Prostate gland (tissue), 2 donors: ENCODE results near the gene TUBGCP2. TPM values are rescaled to one million over a fixed set of nuclear protein-coding genes. Genes with fewer than 3 reads are reported as not detected.

Source experiments
- DNase-seq: peaks from one replicate; pipeline ENCODE4 v3.0.0-alpha.2; 2019; ENCODE audit warnings: low spot score
- H3K27ac ChIP-seq, 2 donors: fragments of 200-600 bp; sonication (generic); 2 replicates each; pipeline ENCODE4 v1.5.1; 2017 to 2019
- H3K27me3 ChIP-seq: fragments of 200-600 bp; sonication (generic); replicated peaks from 2 replicates; pipeline ENCODE4 v1.5.1; 2019; ENCODE audit not compliant: insufficient read depth
- H3K36me3 ChIP-seq, 2 donors: fragments of 200-600 bp; sonication (generic); 1 replicate in 1 of 2; 2 replicates in 1 of 2; pipeline versions ENCODE4 v1.5.1 to v1.8.1; 2017 to 2019
- H3K4me1 ChIP-seq: fragments of 200-600 bp; sonication (generic); replicated peaks from 2 replicates; pipeline ENCODE4 v1.5.1; 2019
- H3K4me3 ChIP-seq, 2 donors: fragments of 200-600 bp; sonication (generic); 2 replicates each; pipeline ENCODE4 v1.5.1; 2017 to 2019
- H3K9me3 ChIP-seq: fragments of 200-600 bp; sonication (generic); 2 replicates; pipeline ENCODE4 v1.5.1; 2017
- POLR2A ChIP-seq: fragments of 450-650 bp; IDR thresholded peaks from one replicate; pipeline ENCODE4 v1.6.1; 2016; ENCODE audit warnings: antibody characterized with exemption, mild to moderate bottlenecking
- POLR2AphosphoS5 ChIP-seq: sonication (generic); formaldehyde crosslinking; IDR thresholded peaks from one replicate; pipeline ENCODE4 v1.6.1; 2017; ENCODE audit warnings: antibody characterized with exemption
- WGBS: methylation state at CpG from one replicate; pipeline ENCODE4 v1.1.5; 2018; 5-methylcytosine and 5-hydroxymethylcytosine counted together
- intact Hi-C: fragments of 100-400 bp; cut with DNase I; formaldehyde crosslinking; loops from one replicate; pipeline ENCODE4 v1.14.2; 2022
- total RNA-seq, 2 donors: library from RNA; depleted of rRNA; stranded (reverse); fragments of >200 nt; gene quantifications; one replicate each; pipeline ENCODE4 v1.1.0, GENCODE V29; 2016
- TF ChIP-seq, protein P1 (sequence below), 4 experiments: fragments of 200-600 bp in 2 of 4; fragments of 450-650 bp in 2 of 4; sonication (generic) in 2 of 4; IDR thresholded peaks; 1 replicate in 3 of 4; 2 replicates in 1 of 4; pipeline ENCODE4 v1.5.1; 2016 to 2019; ENCODE audit warnings: antibody characterized with exemption in 4 of 4, mild to moderate bottlenecking in 2 of 4, moderate library complexity in 2 of 4

TUBGCP2 gene
- total RNA-seq, 2 donors from 2014 or later, result 53.5 to 78.5 TPM

DNA sequence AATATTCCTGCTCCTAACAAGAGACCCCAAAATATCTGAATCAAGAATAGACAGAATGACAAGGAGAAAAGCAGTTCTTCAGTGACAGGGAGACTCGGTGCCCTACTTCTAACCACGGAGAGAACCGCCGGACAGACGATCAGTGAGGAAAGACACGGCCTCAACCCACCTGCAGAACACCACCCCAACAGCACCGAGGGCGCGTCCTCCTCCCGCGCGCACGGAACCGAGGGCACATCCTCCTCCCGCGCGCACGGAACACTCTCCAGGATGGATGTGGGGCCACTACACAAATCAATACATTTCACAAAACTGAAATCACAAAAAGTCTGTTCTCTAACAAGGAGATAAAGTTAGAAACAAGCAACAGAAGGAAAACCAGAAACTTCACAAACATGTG, 22.3 kb downstream of the TUBGCP2 start:
- H3K36me3 ChIP-seq, result peaks cover 15 to 54% of the 10 kb centered on the region in 2 donors
- DNase-seq, result no peak
- intact Hi-C loops, result no loop called here
- no peak overlapping the region for H3K4me3 ChIP-seq
- no peak overlapping the region for H3K27ac ChIP-seq
- 91% methylated on average over 18 of the region's 18 CpGs for WGBS
- no peak for TF ChIP-seq POLR2A
- TF ChIP-seq, protein P1, sequence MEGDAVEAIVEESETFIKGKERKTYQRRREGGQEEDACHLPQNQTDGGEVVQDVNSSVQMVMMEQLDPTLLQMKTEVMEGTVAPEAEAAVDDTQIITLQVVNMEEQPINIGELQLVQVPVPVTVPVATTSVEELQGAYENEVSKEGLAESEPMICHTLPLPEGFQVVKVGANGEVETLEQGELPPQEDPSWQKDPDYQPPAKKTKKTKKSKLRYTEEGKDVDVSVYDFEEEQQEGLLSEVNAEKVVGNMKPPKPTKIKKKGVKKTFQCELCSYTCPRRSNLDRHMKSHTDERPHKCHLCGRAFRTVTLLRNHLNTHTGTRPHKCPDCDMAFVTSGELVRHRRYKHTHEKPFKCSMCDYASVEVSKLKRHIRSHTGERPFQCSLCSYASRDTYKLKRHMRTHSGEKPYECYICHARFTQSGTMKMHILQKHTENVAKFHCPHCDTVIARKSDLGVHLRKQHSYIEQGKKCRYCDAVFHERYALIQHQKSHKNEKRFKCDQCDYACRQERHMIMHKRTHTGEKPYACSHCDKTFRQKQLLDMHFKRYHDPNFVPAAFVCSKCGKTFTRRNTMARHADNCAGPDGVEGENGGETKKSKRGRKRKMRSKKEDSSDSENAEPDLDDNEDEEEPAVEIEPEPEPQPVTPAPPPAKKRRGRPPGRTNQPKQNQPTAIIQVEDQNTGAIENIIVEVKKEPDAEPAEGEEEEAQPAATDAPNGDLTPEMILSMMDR (IDR thresholded peaks at IDR 0.05), result no peak
- TF ChIP-seq POLR2AphosphoS5, result no peak
- H3K4me1 ChIP-seq, result no peaks in the 10 kb centered on the region
- no peaks in the 10 kb centered on the region for H3K27me3 ChIP-seq
- no peaks in the 10 kb centered on the region for H3K9me3 ChIP-seq

DNA sequence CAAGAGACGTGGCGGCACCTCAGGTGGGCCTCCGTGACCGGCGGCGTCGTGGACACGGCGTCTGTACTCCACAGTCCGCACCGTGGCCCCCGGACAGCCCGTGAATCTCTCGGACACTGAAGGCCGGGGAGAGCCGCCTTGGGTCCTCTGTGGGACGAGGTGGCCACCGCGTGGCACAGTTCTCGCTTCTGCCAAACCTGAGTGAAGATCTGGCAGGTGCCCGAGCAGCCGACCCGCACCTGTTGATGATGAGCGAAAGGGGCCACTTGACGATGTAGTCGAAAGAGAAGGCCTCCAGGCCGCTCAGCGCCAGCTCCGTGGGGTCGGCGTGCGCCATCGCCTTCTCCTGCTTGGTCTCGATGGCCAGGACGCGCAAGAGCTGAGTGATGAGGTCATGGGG, 23.5 kb downstream of the TUBGCP2 start:
- peaks cover 17 to 54% of the 10 kb centered on the region in 2 donors for H3K36me3 ChIP-seq

DNA sequence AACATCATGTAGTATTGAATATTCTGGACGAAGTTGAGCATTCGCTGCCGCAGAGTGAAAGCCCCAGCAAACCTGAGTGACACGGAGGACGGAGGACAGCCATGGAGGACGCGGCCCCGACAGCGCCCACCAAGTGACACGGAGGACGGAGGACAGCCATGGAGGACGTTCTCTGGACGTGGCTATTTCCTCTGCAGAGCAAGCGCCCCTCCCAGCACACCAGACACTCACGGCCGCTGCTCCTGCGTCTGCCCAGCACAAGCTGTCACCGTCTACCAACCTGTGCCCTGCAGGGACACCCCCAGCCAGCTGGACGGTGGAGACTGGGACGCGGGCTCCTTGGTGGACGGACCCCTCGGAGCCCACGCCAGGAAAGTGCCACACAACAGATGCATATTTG, 24.7 kb downstream of the TUBGCP2 start:
- Histone ChIP-seq H3K9me3 (no peaks in the 10 kb centered on the region), H3K4me3 (no peak overlapping the region), H3K36me3 (peaks cover 16 to 54% of the 10 kb centered on the region in 2 donors), H3K27me3 (no peaks in the 10 kb centered on the region), H3K27ac (no peak overlapping the region), H3K4me1 (no peaks in the 10 kb centered on the region)
- DNase-seq, result no peak
- TF ChIP-seq POLR2A (no peak), POLR2AphosphoS5 (no peak)
- TF ChIP-seq, protein P1 (IDR thresholded peaks at IDR 0.05), result no peak
- WGBS, result 95% methylated on average over 24 of the region's 24 CpGs
- intact Hi-C loops, result no loop called here

More for the DNA sequence above, 23.5 kb downstream of the TUBGCP2 start:
- no peak overlapping the region for H3K4me3 ChIP-seq
- no peak overlapping the region for H3K27ac ChIP-seq
- WGBS, result 94% methylated on average over 36 of the region's 36 CpGs
- H3K27me3 ChIP-seq, result no peaks in the 10 kb centered on the region
- TF ChIP-seq, protein P1 (IDR thresholded peaks at IDR 0.05), result no peak
- TF ChIP-seq POLR2A, result no peak
- no peak for TF ChIP-seq POLR2AphosphoS5
- H3K9me3 ChIP-seq, result no peaks in the 10 kb centered on the region
- intact Hi-C loops, result no loop called here
- H3K4me1 ChIP-seq, result no peaks in the 10 kb centered on the region
- no peak for DNase-seq

DNA sequence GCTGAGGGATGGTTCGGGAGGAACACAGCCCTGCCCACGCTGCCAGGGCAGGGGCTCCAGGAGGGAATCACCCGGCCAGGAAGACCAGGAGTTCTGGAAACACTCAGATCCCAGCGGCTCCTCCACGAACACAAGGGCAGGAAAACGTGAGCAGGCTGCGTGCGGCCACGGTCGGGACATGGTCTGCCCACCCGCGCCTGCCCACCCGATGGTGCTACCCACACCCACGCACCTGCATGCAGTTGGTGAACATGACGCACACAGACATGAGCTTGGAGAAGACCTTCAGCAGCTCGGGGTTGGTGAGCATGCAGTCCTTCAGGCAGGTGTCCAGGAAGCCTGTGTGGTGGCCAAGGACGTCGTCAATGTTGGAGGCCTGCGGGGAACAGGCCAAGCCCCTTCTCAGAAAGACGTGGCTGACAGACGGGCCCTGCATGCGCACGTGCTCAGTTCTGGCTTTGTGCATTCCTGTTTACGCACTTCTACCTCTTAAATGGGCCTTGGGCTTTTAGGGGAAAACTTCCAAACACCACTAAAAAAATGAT, 25.8 kb downstream of the TUBGCP2 start:
- Histone ChIP-seq H3K36me3 (peaks cover 12 to 44% of the 10 kb centered on the region in 2 donors), H3K9me3 (no peaks in the 10 kb centered on the region), H3K4me1 (peaks cover 5% of the 10 kb centered on the region), H3K27ac (no peak overlapping the region), H3K4me3 (no peak overlapping the region), H3K27me3 (no peaks in the 10 kb centered on the region)
- intact Hi-C loops, result no loop called here
- no peak for DNase-seq
- TF ChIP-seq POLR2A (no peak), POLR2AphosphoS5 (no peak)
- TF ChIP-seq, protein P1 (IDR thresholded peaks at IDR 0.05), result no peak
- 88% methylated on average over 24 of the region's 24 CpGs for WGBS

DNA sequence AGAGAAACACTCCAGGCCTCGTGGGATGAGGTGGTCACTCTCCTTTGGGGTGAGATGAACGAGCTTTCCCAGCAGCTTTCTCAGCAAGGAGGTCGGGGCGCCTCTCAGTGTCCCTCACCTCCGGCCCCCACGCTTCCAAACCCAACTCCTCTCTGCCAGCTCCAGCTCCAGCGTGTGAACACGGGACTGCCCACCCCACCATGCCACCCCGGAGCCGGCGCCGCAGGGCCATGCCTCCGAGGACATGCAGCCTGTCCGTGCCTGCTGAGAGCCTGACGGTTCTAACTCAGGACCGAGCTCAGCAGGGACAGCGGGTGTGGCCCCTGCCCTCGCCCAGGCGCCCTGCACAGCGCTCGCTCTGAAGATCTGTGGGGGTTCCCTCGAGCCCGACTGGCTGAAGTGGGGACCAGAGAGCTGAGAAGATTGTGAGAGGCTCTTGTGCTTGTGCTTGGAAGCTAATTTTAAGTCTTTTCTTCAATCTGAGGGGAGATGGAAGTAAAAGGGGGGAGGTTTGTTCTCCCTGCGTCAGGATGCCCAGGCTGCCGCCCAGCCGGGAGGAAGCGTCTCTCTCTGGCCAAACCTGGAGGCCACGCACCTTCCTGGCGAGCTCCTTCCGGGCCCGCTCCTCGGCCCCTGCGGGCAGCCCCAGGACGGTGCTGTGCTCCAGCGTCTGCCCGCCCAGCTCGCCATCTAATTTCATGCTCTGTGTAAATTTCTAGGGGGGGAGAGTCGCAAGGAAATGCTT, 26.9 kb downstream of the TUBGCP2 start:
- DNase-seq, result no peak
- H3K27ac ChIP-seq, result no peak overlapping the region
- TF ChIP-seq, protein P1 (IDR thresholded peaks at IDR 0.05), result no peak
- no peak for TF ChIP-seq POLR2AphosphoS5
- TF ChIP-seq POLR2A, result no peak
- H3K27me3 ChIP-seq, result no peaks in the 10 kb centered on the region
- peaks cover 6% of the 10 kb centered on the region for H3K4me1 ChIP-seq
- WGBS, result 91% methylated on average over 38 of the region's 38 CpGs
- H3K9me3 ChIP-seq, result no peaks in the 10 kb centered on the region
- no peak overlapping the region for H3K4me3 ChIP-seq
- H3K36me3 ChIP-seq, result peaks cover 9 to 41% of the 10 kb centered on the region in 2 donors
- intact Hi-C loops, result no loop called here
